HCT116 (cell line): ENCODE measurements around the gene FOXK2. TPM values are rescaled to one million over a fixed set of nuclear protein-coding genes. Genes with fewer than 3 reads are reported as not detected.

Experiments used
- ATAC-seq: fragments of 200-7000 bp; cut with Tn5 transposase; 2 replicates; pipeline ENCODE4 v1.9.1; 2020; ENCODE audit warnings: mild to moderate bottlenecking, moderate library complexity
- BruUV-seq: library from RNA; stranded (reverse); fragments of 400-500 nt; replicated peaks from 2 replicates; lab custom pipeline; 2021; lab: Mats Ljungman, UMichigan
- CTCF ChIA-PET: fragments of 300-600 bp; sonication (Branson Sonifier 250); formaldehyde crosslinking; loops from one replicate; lab custom pipeline; 2021; ENCODE audit warnings: antibody characterized with exemption; lab: Charles Lee
- POLR2A ChIA-PET: fragments of 300-600, 350-600 bp; sonication (Branson Sonifier 250); formaldehyde crosslinking; loops from one replicate; lab custom pipeline; 2021; ENCODE audit warnings: antibody characterized with exemption; lab: Charles Lee
- RAD21 ChIA-PET, 2 experiments: fragments of 300-600 bp; sonication (Branson Sonifier 250); formaldehyde crosslinking; loops; one replicate each; lab custom pipeline; 2023; ENCODE audit warnings: low total read pairs in 2 of 2; ENCODE audit not compliant: uncharacterized antibody in 2 of 2, unreplicated experiment in 2 of 2, low non-redundant PET in 1 of 2; lab: Charles Lee
- DNase-seq: peaks from one replicate; pipeline ENCODE4 v3.0.0-alpha.2; 2010; ENCODE audit warnings: low read depth, low spot score
- H2AFZ ChIP-seq: fragments of 200-600 bp; shearing (Covaris generic), sonication (generic); 2 replicates; pipeline ENCODE4 v1.6.1; 2017; ENCODE audit warnings: low read depth, mixed run types, mixed read lengths, antibody characterized with exemption, low read length; ENCODE audit not compliant: poor library complexity, severe bottlenecking
- H3K27ac ChIP-seq: 2 replicates; pipeline ENCODE4 v1.5.1; 2012; ENCODE audit warnings: low read depth, low read length
- H3K27me3 ChIP-seq: fragments of 200-600 bp; sonication (generic); 2 replicates; pipeline ENCODE4 v1.6.1; 2016; ENCODE audit warnings: mixed run types, low read length, mixed read lengths; ENCODE audit not compliant: insufficient read depth
- H3K36me3 ChIP-seq, 2 experiments: fragments of 200-500 bp in 1 of 2; fragments of 200-600 bp in 1 of 2; sonication (Bioruptor generic) in 1 of 2; sonication (generic) in 1 of 2; 2 replicates each; pipeline versions ENCODE4 v1.5.1 to v1.6.1; 2014 to 2016; ENCODE audit warnings: low read length in 2 of 2, inconsistent platforms in 1 of 2, mixed read lengths in 1 of 2, mixed run types in 1 of 2; ENCODE audit not compliant: insufficient read depth in 2 of 2, control insufficient read depth in 1 of 2
- H3K4me1 ChIP-seq, 2 experiments: fragments of 200-600 bp in 1 of 2; sonication (generic) in 1 of 2; 2 replicates each; pipeline versions ENCODE4 v1.5.1 to v1.6.1; 2012 to 2017; ENCODE audit warnings: low read length in 2 of 2, inconsistent platforms in 1 of 2, mild to moderate bottlenecking in 1 of 2, mixed read lengths in 1 of 2, mixed run types in 1 of 2, moderate library complexity in 1 of 2; ENCODE audit not compliant: insufficient read depth in 2 of 2, control insufficient read depth in 1 of 2
- H3K4me2 ChIP-seq: fragments of 200-600 bp; sonication (generic); 2 replicates; pipeline ENCODE4 v1.6.1; 2017; ENCODE audit warnings: mixed run types, low read length, mixed read lengths
- H3K4me3 ChIP-seq, 2 experiments: fragments of 200-600 bp in 1 of 2; sonication (generic) in 1 of 2; replicated peaks in 1 of 2; 2 replicates each; pipeline ENCODE4 v1.5.1; 2011 to 2016; ENCODE audit warnings: low read length in 2 of 2, control low read depth in 1 of 2, low read depth in 1 of 2, mild to moderate bottlenecking in 1 of 2, mixed read lengths in 1 of 2, mixed run types in 1 of 2
- H3K79me2 ChIP-seq: fragments of 200-600 bp; sonication (generic); 2 replicates; pipeline ENCODE4 v1.6.1; 2017; ENCODE audit warnings: mild to moderate bottlenecking, mixed run types, low read length, moderate library complexity, mixed read lengths; ENCODE audit not compliant: insufficient read depth
- H3K9ac ChIP-seq: fragments of 200-600 bp; sonication (generic); 2 replicates; pipeline ENCODE4 v1.6.1; 2016; ENCODE audit warnings: low read length, mixed read lengths
- H3K9me2 ChIP-seq: fragments of 200-600 bp; sonication (generic), shearing (Covaris generic); 2 replicates; pipeline ENCODE4 v1.6.1; 2017; ENCODE audit warnings: mixed run types, mild to moderate bottlenecking, moderate library complexity; ENCODE audit not compliant: insufficient read depth
- H3K9me3 ChIP-seq, 2 experiments: fragments of 200-500 bp in 1 of 2; fragments of 200-600 bp in 1 of 2; sonication (Bioruptor generic) in 1 of 2; sonication (generic) in 1 of 2; 2 replicates each; pipeline ENCODE4 v1.6.1; 2014 to 2017; ENCODE audit warnings: low read length in 2 of 2, mixed read lengths in 2 of 2, inconsistent platforms in 1 of 2, low read depth in 1 of 2, mild to moderate bottlenecking in 1 of 2, mixed run types in 1 of 2, moderate library complexity in 1 of 2; ENCODE audit not compliant: control insufficient read depth in 1 of 2, insufficient read depth in 1 of 2
- H4K20me1 ChIP-seq: fragments of 200-600 bp; sonication (generic), shearing (Covaris generic); 2 replicates; pipeline ENCODE4 v1.6.1; 2017; ENCODE audit warnings: mixed run types, mild to moderate bottlenecking, moderate library complexity; ENCODE audit not compliant: insufficient read depth
- CTCF ChIP-seq, 3 experiments: fragments of 200-600 bp in 1 of 3; sonication (generic) in 1 of 3; IDR thresholded peaks in 2 of 3; conservative IDR thresholded peaks in 1 of 3; 2 replicates each; pipeline ENCODE4 v1.5.1; 2012 to 2017; ENCODE audit warnings: low read depth in 2 of 3, low read length in 2 of 3, antibody characterized with exemption in 1 of 3, borderline replicate concordance in 1 of 3, control low read depth in 1 of 3, mild to moderate bottlenecking in 1 of 3, mixed read lengths in 1 of 3, mixed run types in 1 of 3, moderate library complexity in 1 of 3; ENCODE audit not compliant: insufficient read depth in 1 of 3
- EGR1 ChIP-seq: IDR thresholded peaks from 2 replicates; pipeline ENCODE4 v1.6.1; 2012; ENCODE audit warnings: low read depth
- ELF1 ChIP-seq: IDR thresholded peaks from 2 replicates; pipeline ENCODE4 v1.6.1; 2012; ENCODE audit warnings: low read depth, borderline replicate concordance
- JUND ChIP-seq: IDR thresholded peaks from 2 replicates; pipeline ENCODE4 v1.6.1; 2012
- MAX ChIP-seq: IDR thresholded peaks from 2 replicates; pipeline ENCODE4 v1.6.1; 2012
- RAD21 ChIP-seq: IDR thresholded peaks from 2 replicates; pipeline ENCODE4 v1.6.1; 2012; ENCODE audit warnings: low read depth, mild to moderate bottlenecking
- REST ChIP-seq: IDR thresholded peaks from 2 replicates; pipeline ENCODE4 v1.6.1; 2012; ENCODE audit warnings: low read depth
- SIN3A ChIP-seq: IDR thresholded peaks from 2 replicates; pipeline ENCODE4 v1.6.1; 2012; ENCODE audit warnings: low read depth
- YY1 ChIP-seq: IDR thresholded peaks from 2 replicates; pipeline ENCODE4 v1.6.1; 2011; ENCODE audit warnings: low read length, low read depth, moderate library complexity, mild to moderate bottlenecking; ENCODE audit not compliant: insufficient replicate concordance; ENCODE audit errors: extremely low read depth
- intact Hi-C: fragments of 100-400 bp; cut with micrococcal nuclease; formaldehyde crosslinking; loops from 2 replicates; pipeline ENCODE4 v1.10.0; 2022
- total RNA-seq: library from RNA; stranded (reverse); gene quantifications from one replicate; pipeline ENCODE4 v1.2.1, GENCODE V29; 2021; ENCODE audit not compliant: unreplicated experiment

Gene FOXK2
- total RNA-seq, 1 experiment from 2014 or later = 122 TPM

- intact Hi-C loops = no loop called here
- Histone ChIP-seq H2AFZ (no peak overlapping the region), H3K9ac (no peak overlapping the region), H3K36me3 (peaks cover 27 to 46% of the 10 kb centered on the region in 2 experiments), H3K27ac (no peak overlapping the region), H3K4me1 (peaks cover 5 to 10% of the 10 kb centered on the region in 2 experiments; a peak in 2 of 4 replicates), H4K20me1 (peaks cover 33% of the 10 kb centered on the region), H3K9me2 (no peaks in the 10 kb centered on the region), H3K4me3 (no peak overlapping the region), H3K27me3 (no peaks in the 10 kb centered on the region), H3K4me2 (no peak overlapping the region), H3K79me2 (peaks cover 99% of the 10 kb centered on the region), H3K9me3 (no peaks in the 10 kb centered on the region)
- TF ChIP-seq REST (no peak), CTCF (IDR thresholded peaks at IDR 0.05 in 2 of 3, conservative IDR thresholded peaks at IDR 0.05 in 1 of 3; ENCODE audit: borderline replicate concordance in 1 of 3, insufficient read depth in 1 of 3, low read depth in 2 of 3, low read length in 2 of 3) (no peak), YY1 (no peak), ELF1 (no peak), JUND (no peak), RAD21 (no peak), SIN3A (no peak), MAX (no peak), EGR1 (no peak)
- no TSS peak for BruUV-seq
- ChIA-PET POLR2A (interaction anchor here (0.7 kb wide), 1 partner anchor 174 kb away, joined by 4 read pairs; no protein-coding TSS in a partner anchor), CTCF (no interaction called here), RAD21 (no interaction called here)
- no peak for ATAC-seq
- no peak for DNase-seq
Observed at GRCh38 chr17:82633343-82633742, 113.8 kb downstream of the FOXK2 start.
